Natural killer cell (primary cell): ENCODE data around the gene PRR5. TPM values are rescaled to one million over a fixed set of nuclear protein-coding genes. Genes with fewer than 3 reads are reported as not detected.
A peak's percentile ranks its signal among the peaks of the same experiment; 100 is the strongest.

Source experiments
- ATAC-seq, 3 donors: fragments of 150-1000 bp in 2 of 3; fragments of 200-7000 bp in 1 of 3; cut with Tn5 transposase; 1 replicate in 1 of 3; 2 replicates in 2 of 3; pipeline ENCODE4 v1.10.0; 2021; ENCODE audit warnings: mild to moderate bottlenecking in 2 of 3, moderate library complexity in 2 of 3
- DNase-seq, 2 donors: peaks; one replicate each; pipeline versions ENCODE4 v3.0.0 to v3.0.0-alpha.2; 2013 to 2021; ENCODE audit warnings: mixed read lengths in 1 of 2
- H3K27ac ChIP-seq: one replicate; pipeline ENCODE4 v1.5.1; 2013; ENCODE audit warnings: mild to moderate bottlenecking, low read length
- H3K27me3 ChIP-seq: one replicate; pipeline ENCODE4 v1.6.1; 2013; ENCODE audit warnings: low read length; ENCODE audit not compliant: control insufficient read depth, insufficient read depth
- H3K36me3 ChIP-seq: one replicate; pipeline ENCODE4 v1.6.1; 2013; ENCODE audit warnings: low read length; ENCODE audit not compliant: control insufficient read depth, insufficient read depth
- H3K4me1 ChIP-seq: one replicate; pipeline ENCODE4 v1.6.1; 2013; ENCODE audit warnings: low read length; ENCODE audit not compliant: control insufficient read depth, insufficient read depth
- H3K4me3 ChIP-seq: one replicate; pipeline ENCODE4 v1.5.1; 2013; ENCODE audit warnings: low read length
- H3K9me3 ChIP-seq: one replicate; pipeline ENCODE4 v1.6.1; 2013; ENCODE audit warnings: low read length; ENCODE audit not compliant: control insufficient read depth, insufficient read depth
- H3K27ac Mint-ChIP-seq, 2 donors: one replicate each; pipeline ENCODE4 v1.8.0; 2022; ENCODE audit warnings: mild to moderate bottlenecking in 2 of 2, mixed read lengths in 2 of 2, moderate library complexity in 1 of 2
- H3K27me3 Mint-ChIP-seq, 2 donors: one replicate each; pipeline ENCODE4 v1.8.0; 2022; ENCODE audit warnings: low read depth in 2 of 2, mixed read lengths in 2 of 2
- H3K36me3 Mint-ChIP-seq: one replicate; pipeline ENCODE4 v1.8.0; 2022; ENCODE audit warnings: mixed read lengths
- H3K4me1 Mint-ChIP-seq, 2 donors: one replicate each; pipeline ENCODE4 v1.8.0; 2022; ENCODE audit warnings: mixed read lengths in 2 of 2
- H3K4me3 Mint-ChIP-seq: one replicate; pipeline ENCODE4 v1.8.0; 2022; ENCODE audit warnings: mild to moderate bottlenecking, moderate library complexity, mixed read lengths
- H3K9me3 Mint-ChIP-seq, 2 donors: one replicate each; pipeline ENCODE4 v1.8.0; 2022; ENCODE audit warnings: mixed read lengths in 2 of 2
- CTCF ChIP-seq: fragments of 200-600 bp; IDR thresholded peaks from one replicate; pipeline ENCODE4 v1.8.0; 2022; ENCODE audit warnings: antibody characterized with exemption
- WGBS: methylation state at CpG from one replicate; pipeline ENCODE4 v1.1.7; 2013; ENCODE audit warnings: missing lambda C conversion rate; ENCODE audit not compliant: insufficient coverage; 5-methylcytosine and 5-hydroxymethylcytosine counted together
- intact Hi-C: fragments of 100-400 bp; cut with micrococcal nuclease; formaldehyde crosslinking; loops from one replicate; pipeline ENCODE4 v1.14.2; 2022
- total RNA-seq, 4 donors: library from RNA; stranded (reverse); fragments of 120-200 nt in 1 of 4; gene quantifications; one replicate each; pipeline versions ENCODE4 v1.2.3 to v1.2.4, GENCODE V29; 2013 to 2022

The PRR5 gene
- total RNA-seq, 3 donors from 2014 or later (not counting 1 experiment from before 2014, with no cell fraction given), result 92.6 to 133 (median 93.4) TPM

GRCh38 chr22:44700456-44700855, 1.5 kb upstream of the PRR5 start:
- intact Hi-C loops, result no loop called here
- H3K27ac ChIP-seq, result no peak overlapping the region
- no peak overlapping the region for H3K4me3 ChIP-seq
- Mint-ChIP-seq H3K4me1 (peaks cover 45 to 55% of the 10 kb centered on the region in 2 donors), H3K27me3 (no peaks in the 10 kb centered on the region), H3K36me3 (no peaks in the 10 kb centered on the region), H3K27ac (no peak overlapping the region), H3K4me3 (peak overlapping the region; percentile 13), H3K9me3 (no peaks in the 10 kb centered on the region)
- no peak for TF ChIP-seq CTCF
- ATAC-seq (no peak), DNase-seq (no peak)
- H3K9me3 ChIP-seq, result no peaks in the 10 kb centered on the region
- peaks cover 68% of the 10 kb centered on the region for H3K4me1 ChIP-seq
- WGBS, result 88% methylated on average over 6 of the region's 6 CpGs
- peaks cover 2% of the 10 kb centered on the region for H3K36me3 ChIP-seq
- no peaks in the 10 kb centered on the region for H3K27me3 ChIP-seq

GRCh38 chr22:44701187-44701790, 715 bp upstream of the PRR5 start:
- intact Hi-C loops, result no loop called here
- peaks cover 50 to 59% of the 10 kb centered on the region in 2 donors for H3K4me1 Mint-ChIP-seq

GRCh38 chr22:44702479-44703198, 635 bp downstream of the PRR5 start:
- under 1% methylated on average over 60 of the region's 60 CpGs for WGBS
- intact Hi-C loops, result no loop called here
- Mint-ChIP-seq H3K36me3 (no peaks in the 10 kb centered on the region), H3K4me1 (peaks cover 49 to 64% of the 10 kb centered on the region in 2 donors), H3K27ac (peak overlapping the region in 1 of 2 donors; percentile 35), H3K9me3 (no peaks in the 10 kb centered on the region), H3K4me3 (peak overlapping the region; percentile 83), H3K27me3 (no peaks in the 10 kb centered on the region)
- Histone ChIP-seq H3K36me3 (peaks cover 6% of the 10 kb centered on the region), H3K27ac (no peak overlapping the region), H3K4me3 (peak overlapping the region; percentile 53), H3K9me3 (no peaks in the 10 kb centered on the region), H3K27me3 (no peaks in the 10 kb centered on the region), H3K4me1 (peaks cover 77% of the 10 kb centered on the region)
- ATAC-seq (no peak), DNase-seq (peak in 1 of 2 donors; percentile 53)
- TF ChIP-seq CTCF, result no peak

More at GRCh38 chr22:44701187-44701790, 715 bp upstream of the PRR5 start:
- Histone ChIP-seq H3K4me1 (peaks cover 74% of the 10 kb centered on the region), H3K27me3 (no peaks in the 10 kb centered on the region), H3K36me3 (peaks cover 2% of the 10 kb centered on the region), H3K9me3 (no peaks in the 10 kb centered on the region), H3K4me3 (no peak overlapping the region), H3K27ac (peak overlapping the region; percentile 59)
- 60% methylated on average over 3 of the region's 5 CpGs for WGBS
- no peaks in the 10 kb centered on the region for H3K27me3 Mint-ChIP-seq
- peak overlapping the region; percentile 77 for H3K4me3 Mint-ChIP-seq
- ATAC-seq (no peak), DNase-seq (no peak)
- peak overlapping the region; percentile 70 to 90 for H3K27ac Mint-ChIP-seq
- no peak for TF ChIP-seq CTCF
- H3K9me3 Mint-ChIP-seq, result no peaks in the 10 kb centered on the region
- no peaks in the 10 kb centered on the region for H3K36me3 Mint-ChIP-seq
